IMR-90 (cell line): ENCODE measurements around the gene TMEM248. TPM values are rescaled to one million over a fixed set of nuclear protein-coding genes. Genes with fewer than 3 reads are reported as not detected.

ENCODE experiments used
- ATAC-seq: fragments of 200-7000 bp; cut with Tn5 transposase; 2 replicates; pipeline ENCODE4 v1.9.1; 2020; ENCODE audit warnings: low read depth, mild to moderate bottlenecking, moderate library complexity
- BruUV-seq: library from RNA; stranded (reverse); fragments of 400-500 nt; replicated peaks from 2 replicates; lab custom pipeline; 2021; lab: Mats Ljungman, UMichigan
- CTCF ChIA-PET: fragments of 300-600 bp; formaldehyde crosslinking; extraction: SDS; loops from one replicate; lab custom pipeline; 2021; ENCODE audit warnings: antibody characterized with exemption; lab: Yijun Ruan, JAX
- POLR2A ChIA-PET: fragments of 300-600 bp; sonication (Branson Sonifier 250); formaldehyde crosslinking; loops from one replicate; lab custom pipeline; 2022; ENCODE audit warnings: antibody characterized with exemption; ENCODE audit not compliant: unreplicated experiment; lab: Charles Lee
- DNase-seq: peaks from one replicate; pipeline ENCODE4 v3.0.0; 2013
- H2AFZ ChIP-seq: replicated peaks from 2 replicates; pipeline ENCODE3; 2013; ENCODE audit warnings: low read length, mild to moderate bottlenecking; ENCODE audit not compliant: poor library complexity
- H2AK5ac ChIP-seq: 2 replicates; pipeline ENCODE4 v1.6.1; 2013; ENCODE audit warnings: low read depth, low read length, inconsistent platforms
- H2AK9ac ChIP-seq: replicated peaks from 2 replicates; pipeline ENCODE3; 2013; ENCODE audit warnings: mild to moderate bottlenecking, low read depth, low read length, moderate library complexity; ENCODE audit not compliant: poor library complexity
- H2BK120ac ChIP-seq: 2 replicates; pipeline ENCODE4 v1.6.1; 2013; ENCODE audit warnings: low read depth, low read length, inconsistent platforms
- H2BK15ac ChIP-seq: 3 replicates; pipeline ENCODE4 v1.6.1; 2013; ENCODE audit warnings: low read depth, low read length, inconsistent platforms
- H2BK20ac ChIP-seq: 2 replicates; pipeline ENCODE4 v1.6.1; 2013; ENCODE audit warnings: low read depth, mild to moderate bottlenecking, inconsistent platforms, low read length, moderate library complexity
- H2BK5ac ChIP-seq: 2 replicates; pipeline ENCODE4 v1.6.1; 2013; ENCODE audit warnings: mild to moderate bottlenecking, low read depth, low read length, inconsistent platforms; ENCODE audit not compliant: poor library complexity, severe bottlenecking
- H3K14ac ChIP-seq: replicated peaks from 2 replicates; pipeline ENCODE4 v1.6.1; 2013; ENCODE audit warnings: low read depth, low read length, inconsistent platforms
- H3K18ac ChIP-seq: 2 replicates; pipeline ENCODE4 v1.6.1; 2013; ENCODE audit warnings: low read depth, low read length, control low read depth
- H3K23ac ChIP-seq: 2 replicates; pipeline ENCODE4 v1.6.1; 2013; ENCODE audit warnings: low read depth, low read length, inconsistent platforms
- H3K27ac ChIP-seq: 2 replicates; pipeline ENCODE4 v1.5.1; 2013; ENCODE audit warnings: mild to moderate bottlenecking, control low read depth, low read length; ENCODE audit not compliant: insufficient read depth
- H3K27me3 ChIP-seq: 2 replicates; pipeline ENCODE4 v1.6.1; 2013; ENCODE audit warnings: low read length; ENCODE audit not compliant: control insufficient read depth, insufficient read depth
- H3K36me3 ChIP-seq: 2 replicates; pipeline ENCODE4 v1.6.1; 2013; ENCODE audit warnings: low read length, mixed read lengths; ENCODE audit not compliant: control insufficient read depth, insufficient read depth
- H3K4ac ChIP-seq: 2 replicates; pipeline ENCODE4 v1.6.1; 2013; ENCODE audit warnings: low read depth, low read length, inconsistent platforms
- H3K4me1 ChIP-seq: 2 replicates; pipeline ENCODE4 v1.6.1; 2013; ENCODE audit warnings: low read length, mixed read lengths; ENCODE audit not compliant: control insufficient read depth, insufficient read depth
- H3K4me2 ChIP-seq: 2 replicates; pipeline ENCODE4 v1.6.1; 2013; ENCODE audit warnings: low read depth, mild to moderate bottlenecking, control low read depth, low read length, moderate library complexity
- H3K4me3 ChIP-seq: 2 replicates; pipeline ENCODE4 v1.5.1; 2013; ENCODE audit warnings: low read depth, mild to moderate bottlenecking, control low read depth, low read length, moderate library complexity; ENCODE audit not compliant: insufficient read depth
- H3K56ac ChIP-seq: 2 replicates; pipeline ENCODE4 v1.6.1; 2013; ENCODE audit warnings: low read length, inconsistent platforms; ENCODE audit not compliant: insufficient read depth; ENCODE audit errors: extremely low read depth
- H3K79me1 ChIP-seq, 2 experiments: 2 replicates each; pipeline ENCODE4 v1.6.1; 2013; ENCODE audit warnings: low read length in 2 of 2, inconsistent platforms in 1 of 2, low read depth in 1 of 2
- H3K9ac ChIP-seq: 2 replicates; pipeline ENCODE4 v1.6.1; 2013; ENCODE audit warnings: low read depth, low read length, control low read depth
- H3K9me1 ChIP-seq: 2 replicates; pipeline ENCODE4 v1.6.1; 2013; ENCODE audit warnings: low read length, inconsistent platforms; ENCODE audit not compliant: insufficient read depth
- H3K9me3 ChIP-seq: 2 replicates; pipeline ENCODE4 v1.6.1; 2013; ENCODE audit warnings: low read length; ENCODE audit not compliant: control insufficient read depth, insufficient read depth
- H4K20me1 ChIP-seq: 2 replicates; pipeline ENCODE4 v1.6.1; 2013; ENCODE audit warnings: low read length, inconsistent platforms; ENCODE audit not compliant: insufficient read depth
- H4K5ac ChIP-seq: 2 replicates; pipeline ENCODE4 v1.6.1; 2013; ENCODE audit warnings: mild to moderate bottlenecking, low read depth, low read length, control low read depth
- H4K8ac ChIP-seq, 2 experiments: 2 replicates each; pipeline ENCODE4 v1.6.1; 2013; ENCODE audit warnings: low read depth in 2 of 2, low read length in 2 of 2, control low read depth in 1 of 2, inconsistent platforms in 1 of 2
- H4K91ac ChIP-seq: 2 replicates; pipeline ENCODE4 v1.6.1; 2013; ENCODE audit warnings: low read depth, low read length, inconsistent platforms; ENCODE audit not compliant: insufficient read depth
- BHLHE40 ChIP-seq: fragments of 150-350 bp; IDR thresholded peaks from 2 replicates; pipeline ENCODE4 v1.6.1; 2016; ENCODE audit warnings: mild to moderate bottlenecking, low read depth, low read length
- CEBPB ChIP-seq: IDR thresholded peaks from 2 replicates; pipeline ENCODE4 v1.6.1; 2012; ENCODE audit warnings: low read depth, low read length, improper control_type of control experiment
- CTCF ChIP-seq: conservative IDR thresholded peaks from 2 replicates; pipeline ENCODE4 v1.5.1; 2012; ENCODE audit warnings: mild to moderate bottlenecking, low read depth, low read length, improper control_type of control experiment
- FOS ChIP-seq: fragments of 150-350 bp; IDR thresholded peaks from 2 replicates; pipeline ENCODE4 v1.6.1; 2016; ENCODE audit warnings: low read depth, low read length
- MAFK ChIP-seq: IDR thresholded peaks from 2 replicates; pipeline ENCODE4 v1.6.1; 2012; ENCODE audit warnings: low read depth, low read length, improper control_type of control experiment
- MAZ ChIP-seq: IDR thresholded peaks from 2 replicates; pipeline ENCODE4 v1.6.1; 2012; ENCODE audit warnings: low read depth, mild to moderate bottlenecking, low read length, improper control_type of control experiment, moderate library complexity, borderline replicate concordance
- MXI1 ChIP-seq: IDR thresholded peaks from 2 replicates; pipeline ENCODE4 v1.6.1; 2012; ENCODE audit warnings: low read depth, mild to moderate bottlenecking, low read length, moderate library complexity, borderline replicate concordance
- NFE2L2 ChIP-seq: fragments of 150-350 bp; IDR thresholded peaks from 2 replicates; pipeline ENCODE4 v1.6.1; 2016; ENCODE audit warnings: low read depth, mild to moderate bottlenecking, low read length
- POLR2A ChIP-seq: IDR thresholded peaks from 2 replicates; pipeline ENCODE4 v1.6.1; 2012; ENCODE audit warnings: mild to moderate bottlenecking, low read depth, low read length
- RAD21 ChIP-seq: IDR thresholded peaks from 2 replicates; pipeline ENCODE4 v1.6.1; 2012; ENCODE audit warnings: low read length, improper control_type of control experiment
- RCOR1 ChIP-seq: IDR thresholded peaks from 2 replicates; pipeline ENCODE4 v1.6.1; 2012; ENCODE audit warnings: mild to moderate bottlenecking, low read length, improper control_type of control experiment; ENCODE audit not compliant: insufficient replicate concordance
- RFX5 ChIP-seq: IDR thresholded peaks from 2 replicates; pipeline ENCODE4 v1.8.0; 2012; ENCODE audit warnings: low read depth, mild to moderate bottlenecking, low read length, moderate library complexity
- SMC3 ChIP-seq: fragments of 150-350 bp; IDR thresholded peaks from 2 replicates; pipeline ENCODE4 v1.6.1; 2016; ENCODE audit warnings: low read depth, mild to moderate bottlenecking, antibody characterized with exemption, low read length, moderate library complexity
- WGBS, 2 experiments: methylation state at CpG; one replicate each; pipeline versions ENCODE4 v1.1.5 to v1.1.7; 2013; ENCODE audit warnings: missing lambda C conversion rate in 2 of 2; ENCODE audit not compliant: insufficient read length in 1 of 2; ENCODE audit errors: extremely low coverage in 2 of 2; 5-methylcytosine and 5-hydroxymethylcytosine counted together
- dilution Hi-C: fragments of 300-500 bp; cut with HindIII; formaldehyde crosslinking; loops from one replicate; pipeline ENCODE4 v1.14.3; 2018; ENCODE audit warnings: low sequenced_read_pairs; ENCODE audit not compliant: unreplicated experiment
- in situ Hi-C: fragments of 300-500 bp; cut with MboI; formaldehyde crosslinking; loops from 3 replicates; pipeline ENCODE4 v1.14.3; 2019; ENCODE audit warnings: low sequenced_read_pairs, inconsistent platforms, mixed read lengths
- intact Hi-C: fragments of 100-400 bp; cut with micrococcal nuclease; formaldehyde crosslinking; loops from 2 replicates; pipeline ENCODE4 v1.10.0; 2022
- polyA plus RNA-seq, 3 experiments: library from polyadenylated mRNA; depleted of rRNA; stranded (reverse); fragments of >200 nt; gene quantifications; 2 replicates each; pipeline ENCODE4 v1.2.3, GENCODE V29; 2012; ENCODE audit warnings: low replicate concordance in 1 of 3
- total RNA-seq: library from RNA; depleted of rRNA; stranded (reverse); fragments of >200 nt; gene quantifications from 2 replicates; pipeline ENCODE4 v1.2.3, GENCODE V29; 2012
- TF ChIP-seq, protein P1 (sequence below): fragments of 150-350 bp; IDR thresholded peaks from 2 replicates; pipeline ENCODE4 v1.6.1; 2016; ENCODE audit warnings: low read depth, mild to moderate bottlenecking, low read length, moderate library complexity, borderline replicate concordance
- TF ChIP-seq, protein P2 (sequence below): fragments of 150-350 bp; IDR thresholded peaks from 2 replicates; pipeline ENCODE4 v1.6.1; 2017; ENCODE audit warnings: mild to moderate bottlenecking, antibody characterized with exemption, low read length, low read depth

Gene TMEM248
- total and polyA plus RNA-seq, 2 of the 4 experiments (the other 2 are of a cell fraction), result 103 to 175 TPM

DNA sequence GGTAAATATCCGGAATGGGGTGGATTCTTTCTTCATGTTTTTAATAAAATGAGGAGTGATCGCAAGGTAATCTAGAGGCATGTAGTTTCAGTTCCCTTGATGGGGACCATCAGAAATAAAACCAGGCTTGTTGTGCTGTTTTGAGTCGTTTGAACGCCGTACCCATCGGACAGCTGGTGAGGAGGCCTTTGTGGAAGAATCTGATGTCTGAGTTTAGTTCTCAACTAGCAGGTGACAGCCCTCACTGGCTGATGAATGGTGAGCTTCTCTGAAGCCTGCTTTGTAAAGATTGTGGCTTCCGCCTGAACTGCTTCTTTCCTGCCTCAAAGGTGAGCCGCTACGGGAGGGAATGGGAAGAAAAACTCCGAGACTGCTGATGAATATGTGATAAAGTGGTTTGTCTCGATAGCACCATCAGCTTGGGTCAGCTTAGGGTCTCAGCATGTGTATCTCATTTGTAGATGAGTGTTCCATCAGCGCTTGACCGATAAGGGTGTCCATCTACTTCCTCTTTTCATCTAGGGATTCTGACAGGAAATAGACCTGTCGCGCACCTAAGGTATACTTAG, 977 bp downstream of the TMEM248 start:
- peaks cover 4% of the 10 kb centered on the region for H3K9me1 ChIP-seq
- 0 out of 2 replicates have a peak overlapping the region, but pooled peaks have one; percentile 16 for H2BK120ac ChIP-seq
- DNase-seq (no peak), ATAC-seq (no peak; the same call in 1 of the 2 replicates)
- TF ChIP-seq MXI1 (no peak), RCOR1 (no peak), RFX5 (no peak), MAZ (no peak), FOS (no peak), CTCF (no peak), SMC3 (no peak), BHLHE40 (no peak), CEBPB (no peak), NFE2L2 (no peak), MAFK (no peak), POLR2A (no peak), RAD21 (no peak)
- TF ChIP-seq, protein P1, sequence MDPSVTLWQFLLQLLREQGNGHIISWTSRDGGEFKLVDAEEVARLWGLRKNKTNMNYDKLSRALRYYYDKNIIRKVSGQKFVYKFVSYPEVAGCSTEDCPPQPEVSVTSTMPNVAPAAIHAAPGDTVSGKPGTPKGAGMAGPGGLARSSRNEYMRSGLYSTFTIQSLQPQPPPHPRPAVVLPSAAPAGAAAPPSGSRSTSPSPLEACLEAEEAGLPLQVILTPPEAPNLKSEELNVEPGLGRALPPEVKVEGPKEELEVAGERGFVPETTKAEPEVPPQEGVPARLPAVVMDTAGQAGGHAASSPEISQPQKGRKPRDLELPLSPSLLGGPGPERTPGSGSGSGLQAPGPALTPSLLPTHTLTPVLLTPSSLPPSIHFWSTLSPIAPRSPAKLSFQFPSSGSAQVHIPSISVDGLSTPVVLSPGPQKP, result no peak
- TF ChIP-seq, protein P2, sequence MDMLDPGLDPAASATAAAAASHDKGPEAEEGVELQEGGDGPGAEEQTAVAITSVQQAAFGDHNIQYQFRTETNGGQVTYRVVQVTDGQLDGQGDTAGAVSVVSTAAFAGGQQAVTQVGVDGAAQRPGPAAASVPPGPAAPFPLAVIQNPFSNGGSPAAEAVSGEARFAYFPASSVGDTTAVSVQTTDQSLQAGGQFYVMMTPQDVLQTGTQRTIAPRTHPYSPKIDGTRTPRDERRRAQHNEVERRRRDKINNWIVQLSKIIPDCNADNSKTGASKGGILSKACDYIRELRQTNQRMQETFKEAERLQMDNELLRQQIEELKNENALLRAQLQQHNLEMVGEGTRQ, result no peak
- peak overlapping the region; percentile 82 for H3K4ac ChIP-seq
- CTCF ChIA-PET, result interaction anchor here (0.6 kb wide), 1 partner anchor 118 kb away, joined by 3 read pairs; no protein-coding TSS in a partner anchor
- H2AK9ac ChIP-seq, result peak overlapping the region; percentile 73
- H3K9ac ChIP-seq, result peak overlapping the region; percentile 91
- H3K14ac ChIP-seq, result peak overlapping the region; percentile 93
- POLR2A ChIA-PET, result no interaction called here
- peak overlapping the region; percentile 70 for H3K56ac ChIP-seq
- 0% methylated on average over 2 of the region's 15 CpGs; no CpG with 5 or more reads in 1 of the 2 experiments for WGBS, 2 experiments
- peak overlapping the region; percentile 50 for H3K4me3 ChIP-seq
- peak overlapping the region; percentile 85 for H3K23ac ChIP-seq
- H2BK20ac ChIP-seq, result no peak overlapping the region
- peak overlapping the region; percentile 79 for H2AFZ ChIP-seq
- TSS peak; percentile 21 for BruUV-seq
- H4K20me1 ChIP-seq, result peaks cover 41% of the 10 kb centered on the region; the same call in 1 of the 2 replicates
- peaks cover 5% of the 10 kb centered on the region for H3K36me3 ChIP-seq
- 0 out of 3 replicates have a peak overlapping the region, but pooled peaks have one; percentile 20 for H2BK15ac ChIP-seq
- H3K79me1 ChIP-seq, result peaks cover 0 to 40% of the 10 kb centered on the region in 2 experiments; a peak in 3 of 4 replicates
- peak overlapping the region; percentile 48 to 52; a peak in 1 of 4 replicates for H4K8ac ChIP-seq
- H3K27me3 ChIP-seq, result no peaks in the 10 kb centered on the region
- intact Hi-C loops, result loop anchor here (10.0 kb wide), 1 partner anchor 53 kb away; no protein-coding TSS in a partner anchor
- H3K4me1 ChIP-seq, result no peaks in the 10 kb centered on the region
- H3K4me2 ChIP-seq, result peak overlapping the region; percentile 99
- peak overlapping the region; percentile 81 for H3K27ac ChIP-seq
- in situ Hi-C loops, result no loop called here
- dilution Hi-C loops, result no loop called here
- no peaks in the 10 kb centered on the region for H3K9me3 ChIP-seq
- peak overlapping the region; percentile 8 for H3K18ac ChIP-seq
- peak overlapping the region; percentile 39 for H2BK5ac ChIP-seq
- peak overlapping the region; percentile 41; the same call in 1 of the 2 replicates for H4K5ac ChIP-seq
- peak overlapping the region; percentile 31; the same call in 1 of the 2 replicates for H4K91ac ChIP-seq
- peak overlapping the region; percentile 79 for H2AK5ac ChIP-seq
